ENCODE measurements around the gene ENOX2.

DNA sequence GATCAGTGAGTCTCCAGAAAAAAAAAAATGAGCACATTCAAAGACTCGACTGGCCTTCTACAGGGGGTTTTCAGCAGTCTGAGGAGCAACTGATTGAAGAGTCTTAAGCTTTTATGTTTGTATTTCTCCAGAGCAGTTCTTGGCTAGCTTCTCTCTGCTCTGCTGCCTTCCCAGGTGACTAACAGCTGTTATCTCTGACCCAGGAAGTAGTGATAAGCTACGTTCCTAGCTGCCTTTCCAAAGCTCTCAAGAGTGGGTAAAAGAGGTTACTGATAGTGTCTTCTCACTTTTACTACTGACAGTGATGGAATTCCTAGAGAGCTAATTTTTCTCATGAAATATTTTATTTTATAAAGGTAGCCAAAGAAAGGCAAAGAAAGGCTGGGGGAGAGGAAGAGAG is 66.6 kb downstream of the ENOX2 start:
- TF ChIP-seq, protein P1, sequence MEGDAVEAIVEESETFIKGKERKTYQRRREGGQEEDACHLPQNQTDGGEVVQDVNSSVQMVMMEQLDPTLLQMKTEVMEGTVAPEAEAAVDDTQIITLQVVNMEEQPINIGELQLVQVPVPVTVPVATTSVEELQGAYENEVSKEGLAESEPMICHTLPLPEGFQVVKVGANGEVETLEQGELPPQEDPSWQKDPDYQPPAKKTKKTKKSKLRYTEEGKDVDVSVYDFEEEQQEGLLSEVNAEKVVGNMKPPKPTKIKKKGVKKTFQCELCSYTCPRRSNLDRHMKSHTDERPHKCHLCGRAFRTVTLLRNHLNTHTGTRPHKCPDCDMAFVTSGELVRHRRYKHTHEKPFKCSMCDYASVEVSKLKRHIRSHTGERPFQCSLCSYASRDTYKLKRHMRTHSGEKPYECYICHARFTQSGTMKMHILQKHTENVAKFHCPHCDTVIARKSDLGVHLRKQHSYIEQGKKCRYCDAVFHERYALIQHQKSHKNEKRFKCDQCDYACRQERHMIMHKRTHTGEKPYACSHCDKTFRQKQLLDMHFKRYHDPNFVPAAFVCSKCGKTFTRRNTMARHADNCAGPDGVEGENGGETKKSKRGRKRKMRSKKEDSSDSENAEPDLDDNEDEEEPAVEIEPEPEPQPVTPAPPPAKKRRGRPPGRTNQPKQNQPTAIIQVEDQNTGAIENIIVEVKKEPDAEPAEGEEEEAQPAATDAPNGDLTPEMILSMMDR (conservative IDR thresholded peaks at IDR 0.05): no peak
- no peak for TF ChIP-seq EZH2 (IDR thresholded peaks at IDR 0.05; ENCODE audit: low read depth)

Measured in PC-9 (cell line).